ENCODE measurements around the gene PLA2G10. TPM values are rescaled to one million over a fixed set of nuclear protein-coding genes. Genes with fewer than 3 reads are reported as not detected.
"Not testable (repeated sequence)": the region's sequence is repeated elsewhere in the genome, so short reads cannot be mapped to it uniquely, and the experiment has no call there.

PLA2G10 gene
- total RNA-seq = not detected in 2 replicates

GRCh38 chr16:14694129-14694528 lies at the start of gene PLA2G10:
Gene PLA2G10 (minus strand): TSS chr16:14694308. CDS start chr16:14694229, 79 bp downstream.
- H3K27ac Mint-ChIP-seq; DNase-seq (ENCODE audit: low spot score); H3K27me3 Mint-ChIP-seq (ENCODE audit: low read depth); intact Hi-C loops (cut with micrococcal nuclease); H3K36me3 Mint-ChIP-seq (ENCODE audit: low read depth); H3K4me1 Mint-ChIP-seq (ENCODE audit: low read depth); H3K4me3 Mint-ChIP-seq (ENCODE audit: low read depth); H3K9me3 Mint-ChIP-seq: not testable (repeated sequence)

GRCh38 chr16:14742273-14743128 lies 48.4 kb upstream of the PLA2G10 start, which contains the start of gene NPIPA2:
Gene NPIPA2 (plus strand): TSS chr16:14742533. CDS start chr16:14748066, 5,533 bp downstream.
- H3K4me3 Mint-ChIP-seq (ENCODE audit: low read depth); H3K9me3 Mint-ChIP-seq; H3K27me3 Mint-ChIP-seq (ENCODE audit: low read depth); H3K36me3 Mint-ChIP-seq (ENCODE audit: low read depth); DNase-seq (ENCODE audit: low spot score); intact Hi-C loops (cut with micrococcal nuclease); H3K27ac Mint-ChIP-seq; H3K4me1 Mint-ChIP-seq (ENCODE audit: low read depth): not testable (repeated sequence)

GRCh38 chr16:14741794-14742193 lies 47.7 kb upstream of the PLA2G10 start:
- H3K4me3 Mint-ChIP-seq (ENCODE audit: low read depth); intact Hi-C loops (cut with micrococcal nuclease); H3K4me1 Mint-ChIP-seq (ENCODE audit: low read depth); H3K27me3 Mint-ChIP-seq (ENCODE audit: low read depth); H3K27ac Mint-ChIP-seq; H3K9me3 Mint-ChIP-seq; H3K36me3 Mint-ChIP-seq (ENCODE audit: low read depth); DNase-seq (ENCODE audit: low spot score): not testable (repeated sequence)

GRCh38 chr16:14740832-14741385 lies 46.8 kb upstream of the PLA2G10 start:
- DNase-seq (ENCODE audit: low spot score); H3K27ac Mint-ChIP-seq; H3K9me3 Mint-ChIP-seq; H3K4me1 Mint-ChIP-seq (ENCODE audit: low read depth); H3K36me3 Mint-ChIP-seq (ENCODE audit: low read depth); H3K4me3 Mint-ChIP-seq (ENCODE audit: low read depth); intact Hi-C loops (cut with micrococcal nuclease); H3K27me3 Mint-ChIP-seq (ENCODE audit: low read depth): not testable (repeated sequence)

GRCh38 chr16:14733233-14733632 lies 39.1 kb upstream of the PLA2G10 start:
- H3K27me3 Mint-ChIP-seq (ENCODE audit: low read depth); DNase-seq (ENCODE audit: low spot score); H3K4me1 Mint-ChIP-seq (ENCODE audit: low read depth); H3K36me3 Mint-ChIP-seq (ENCODE audit: low read depth); intact Hi-C loops (cut with micrococcal nuclease); H3K4me3 Mint-ChIP-seq (ENCODE audit: low read depth); H3K27ac Mint-ChIP-seq; H3K9me3 Mint-ChIP-seq: not testable (repeated sequence)

- H3K4me1 Mint-ChIP-seq (ENCODE audit: low read depth); H3K27me3 Mint-ChIP-seq (ENCODE audit: low read depth); H3K27ac Mint-ChIP-seq; intact Hi-C loops (cut with micrococcal nuclease); H3K4me3 Mint-ChIP-seq (ENCODE audit: low read depth); DNase-seq (ENCODE audit: low spot score); H3K9me3 Mint-ChIP-seq; H3K36me3 Mint-ChIP-seq (ENCODE audit: low read depth): not testable (repeated sequence)
Measured at GRCh38 chr16:14703156-14704011, 9.3 kb upstream of the PLA2G10 start, which contains the start of gene NPIPA3. Gene NPIPA3 (plus strand): TSS chr16:14703411. CDS start chr16:14708944, 5,533 bp downstream.

- H3K4me3 Mint-ChIP-seq (ENCODE audit: low read depth); DNase-seq (ENCODE audit: low spot score); H3K9me3 Mint-ChIP-seq; H3K27ac Mint-ChIP-seq; H3K36me3 Mint-ChIP-seq (ENCODE audit: low read depth); H3K27me3 Mint-ChIP-seq (ENCODE audit: low read depth); intact Hi-C loops (cut with micrococcal nuclease); H3K4me1 Mint-ChIP-seq (ENCODE audit: low read depth): not testable (repeated sequence)
Measured at GRCh38 chr16:14702672-14703071, 8.6 kb upstream of the PLA2G10 start.

GRCh38 chr16:14701859-14702258 lies 7.8 kb upstream of the PLA2G10 start:
- H3K36me3 Mint-ChIP-seq (ENCODE audit: low read depth) = not testable (repeated sequence)

GRCh38 chr16:14685870-14686793 lies 8.0 kb downstream of the PLA2G10 start:
- intact Hi-C loops (cut with micrococcal nuclease); H3K27ac Mint-ChIP-seq; H3K27me3 Mint-ChIP-seq (ENCODE audit: low read depth); H3K9me3 Mint-ChIP-seq; H3K36me3 Mint-ChIP-seq (ENCODE audit: low read depth); H3K4me1 Mint-ChIP-seq (ENCODE audit: low read depth); H3K4me3 Mint-ChIP-seq (ENCODE audit: low read depth); DNase-seq (ENCODE audit: low spot score): not testable (repeated sequence)

More at GRCh38 chr16:14701859-14702258, 7.8 kb upstream of the PLA2G10 start:
- H3K4me3 Mint-ChIP-seq (ENCODE audit: low read depth); H3K27ac Mint-ChIP-seq; DNase-seq (ENCODE audit: low spot score); H3K4me1 Mint-ChIP-seq (ENCODE audit: low read depth); H3K9me3 Mint-ChIP-seq; intact Hi-C loops (cut with micrococcal nuclease); H3K27me3 Mint-ChIP-seq (ENCODE audit: low read depth): not testable (repeated sequence)

- intact Hi-C loops (cut with micrococcal nuclease) = no loop called here
- H3K4me1 Mint-ChIP-seq (ENCODE audit: low read depth) = no peaks in the 10 kb centered on the region
- H3K9me3 Mint-ChIP-seq = no peaks in the 10 kb centered on the region
- H3K4me3 Mint-ChIP-seq (ENCODE audit: low read depth) = no peak overlapping the region
- H3K27me3 Mint-ChIP-seq (ENCODE audit: low read depth) = no peaks in the 10 kb centered on the region
- no peak for DNase-seq (ENCODE audit: low spot score)
- H3K27ac Mint-ChIP-seq = no peak overlapping the region
- no peaks in the 10 kb centered on the region for H3K36me3 Mint-ChIP-seq (ENCODE audit: low read depth)
Measured at GRCh38 chr16:14682121-14682520, 12.0 kb downstream of the PLA2G10 start.

- intact Hi-C loops (cut with micrococcal nuclease) = no loop called here
- no peaks in the 10 kb centered on the region for H3K9me3 Mint-ChIP-seq
- H3K27ac Mint-ChIP-seq = no peak overlapping the region
- no peaks in the 10 kb centered on the region for H3K4me1 Mint-ChIP-seq (ENCODE audit: low read depth)
- no peaks in the 10 kb centered on the region for H3K36me3 Mint-ChIP-seq (ENCODE audit: low read depth)
- no peak overlapping the region for H3K4me3 Mint-ChIP-seq (ENCODE audit: low read depth)
- no peak for DNase-seq (ENCODE audit: low spot score)
- peaks cover 1% of the 10 kb centered on the region for H3K27me3 Mint-ChIP-seq (ENCODE audit: low read depth)
Measured at GRCh38 chr16:14681115-14681514, 13.0 kb downstream of the PLA2G10 start.

GRCh38 chr16:14680396-14680795 lies 13.7 kb downstream of the PLA2G10 start:
- H3K9me3 Mint-ChIP-seq; intact Hi-C loops (cut with micrococcal nuclease); DNase-seq (ENCODE audit: low spot score); H3K4me1 Mint-ChIP-seq (ENCODE audit: low read depth); H3K4me3 Mint-ChIP-seq (ENCODE audit: low read depth); H3K27me3 Mint-ChIP-seq (ENCODE audit: low read depth); H3K27ac Mint-ChIP-seq; H3K36me3 Mint-ChIP-seq (ENCODE audit: low read depth): not testable (repeated sequence)

Data from activated T-helper 2 cell treated with anti-CD3 and anti-CD28 coated beads, Interferon-gamma antibody, Interleukin-2, Interleukin-4, amounts not matched to agents 10 μg/mL and 5 μg/mL and 100 μg/mL, durations not matched to agents 14 hours and 24 hours and 36 hours (primary cell).